Progenitor cell of endocrine pancreas (in vitro differentiated cells): ENCODE measurements around the gene DNAH11. TPM values are rescaled to one million over a fixed set of nuclear protein-coding genes. Genes with fewer than 3 reads are reported as not detected.

Source experiments
- DNase-seq: peaks from one replicate; pipeline ENCODE4 v3.0.0; 2021; ENCODE audit warnings: low spot score; ENCODE audit not compliant: unreplicated experiment
- H3K27ac Mint-ChIP-seq: 2 replicates; pipeline ENCODE4 v1.8.0; 2021; ENCODE audit warnings: mild to moderate bottlenecking, moderate library complexity, mixed read lengths
- H3K27me3 Mint-ChIP-seq: 2 replicates; pipeline ENCODE4 v1.8.0; 2021; ENCODE audit warnings: mixed read lengths
- H3K36me3 Mint-ChIP-seq: 2 replicates; pipeline ENCODE4 v1.8.0; 2022; ENCODE audit warnings: mixed read lengths; ENCODE audit not compliant: insufficient read depth
- H3K4me1 Mint-ChIP-seq: 2 replicates; pipeline ENCODE4 v1.8.0; 2021; ENCODE audit warnings: low read depth, mixed read lengths
- H3K4me3 Mint-ChIP-seq: 2 replicates; pipeline ENCODE4 v1.8.0; 2021; ENCODE audit warnings: low read depth, mild to moderate bottlenecking, moderate library complexity, mixed read lengths
- H3K9me3 Mint-ChIP-seq: 2 replicates; pipeline ENCODE4 v1.8.0; 2021; ENCODE audit warnings: low read depth, mixed read lengths
- total RNA-seq: library from RNA; stranded (reverse); gene quantifications from 2 replicates; pipeline ENCODE4 v1.2.1, GENCODE V29; 2021
- TF ChIP-seq, protein P1 (sequence below): fragments of 200-600 bp; sonication (generic); IDR thresholded peaks from one replicate; pipeline ENCODE4 v1.5.0; 2021; ENCODE audit warnings: antibody characterized with exemption, mild to moderate bottlenecking; ENCODE audit not compliant: unreplicated experiment

The DNAH11 gene
- total RNA-seq, 1 donor from 2014 or later, result 1.6 TPM

DNA sequence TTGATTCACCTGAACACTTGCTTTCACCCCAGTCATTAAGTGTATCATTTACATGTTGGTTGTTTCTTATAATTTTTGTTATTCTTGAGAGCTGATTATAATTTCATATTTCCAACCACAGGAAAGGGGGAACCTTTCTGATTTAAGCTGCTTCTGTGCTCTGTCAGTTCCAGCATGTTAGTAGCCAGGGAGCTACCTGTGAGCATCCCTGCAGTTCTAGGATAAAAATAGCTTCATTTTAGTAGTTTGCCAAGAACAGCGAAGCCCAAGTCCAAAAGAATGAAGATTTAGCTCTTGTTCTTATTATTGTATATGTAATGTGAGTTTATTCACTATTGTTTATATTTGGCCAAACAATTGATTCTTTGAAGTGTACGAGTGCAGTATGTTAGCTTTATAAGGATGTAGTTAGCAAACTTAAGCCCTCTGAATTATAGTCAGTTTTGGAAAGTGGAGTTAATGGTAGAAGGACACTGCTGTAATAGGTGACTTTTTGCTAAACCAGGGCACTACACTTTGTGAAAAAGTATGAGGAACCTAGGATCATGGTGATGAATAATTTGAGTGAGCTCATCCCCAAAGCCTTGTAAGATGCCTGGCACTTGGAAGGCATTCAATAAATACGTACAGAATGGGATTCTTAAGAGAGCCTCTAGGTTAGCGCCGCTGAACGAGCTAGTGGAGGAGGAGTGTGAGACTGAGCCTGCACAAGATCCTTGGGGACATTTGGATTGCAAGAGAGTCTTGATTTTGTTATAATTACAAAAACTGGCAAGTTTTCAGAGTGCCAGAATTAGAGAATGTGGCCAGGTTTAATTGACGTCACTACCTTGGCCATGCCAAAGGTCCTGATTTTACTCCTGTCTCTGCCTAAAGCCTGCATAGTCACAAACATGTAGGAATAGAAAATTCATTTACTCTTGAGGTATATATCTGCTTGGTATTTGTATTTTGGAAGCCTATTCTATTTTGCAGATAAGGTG is 29.8 kb downstream of the DNAH11 start:
- no peaks in the 10 kb centered on the region for H3K36me3 Mint-ChIP-seq
- H3K4me1 Mint-ChIP-seq, result no peaks in the 10 kb centered on the region
- TF ChIP-seq, protein P1, sequence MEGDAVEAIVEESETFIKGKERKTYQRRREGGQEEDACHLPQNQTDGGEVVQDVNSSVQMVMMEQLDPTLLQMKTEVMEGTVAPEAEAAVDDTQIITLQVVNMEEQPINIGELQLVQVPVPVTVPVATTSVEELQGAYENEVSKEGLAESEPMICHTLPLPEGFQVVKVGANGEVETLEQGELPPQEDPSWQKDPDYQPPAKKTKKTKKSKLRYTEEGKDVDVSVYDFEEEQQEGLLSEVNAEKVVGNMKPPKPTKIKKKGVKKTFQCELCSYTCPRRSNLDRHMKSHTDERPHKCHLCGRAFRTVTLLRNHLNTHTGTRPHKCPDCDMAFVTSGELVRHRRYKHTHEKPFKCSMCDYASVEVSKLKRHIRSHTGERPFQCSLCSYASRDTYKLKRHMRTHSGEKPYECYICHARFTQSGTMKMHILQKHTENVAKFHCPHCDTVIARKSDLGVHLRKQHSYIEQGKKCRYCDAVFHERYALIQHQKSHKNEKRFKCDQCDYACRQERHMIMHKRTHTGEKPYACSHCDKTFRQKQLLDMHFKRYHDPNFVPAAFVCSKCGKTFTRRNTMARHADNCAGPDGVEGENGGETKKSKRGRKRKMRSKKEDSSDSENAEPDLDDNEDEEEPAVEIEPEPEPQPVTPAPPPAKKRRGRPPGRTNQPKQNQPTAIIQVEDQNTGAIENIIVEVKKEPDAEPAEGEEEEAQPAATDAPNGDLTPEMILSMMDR, result no peak
- no peak for DNase-seq
- H3K9me3 Mint-ChIP-seq, result no peaks in the 10 kb centered on the region
- H3K27me3 Mint-ChIP-seq, result peaks cover 7% of the 10 kb centered on the region
- H3K27ac Mint-ChIP-seq, result no peak overlapping the region
- H3K4me3 Mint-ChIP-seq, result no peak overlapping the region

DNA sequence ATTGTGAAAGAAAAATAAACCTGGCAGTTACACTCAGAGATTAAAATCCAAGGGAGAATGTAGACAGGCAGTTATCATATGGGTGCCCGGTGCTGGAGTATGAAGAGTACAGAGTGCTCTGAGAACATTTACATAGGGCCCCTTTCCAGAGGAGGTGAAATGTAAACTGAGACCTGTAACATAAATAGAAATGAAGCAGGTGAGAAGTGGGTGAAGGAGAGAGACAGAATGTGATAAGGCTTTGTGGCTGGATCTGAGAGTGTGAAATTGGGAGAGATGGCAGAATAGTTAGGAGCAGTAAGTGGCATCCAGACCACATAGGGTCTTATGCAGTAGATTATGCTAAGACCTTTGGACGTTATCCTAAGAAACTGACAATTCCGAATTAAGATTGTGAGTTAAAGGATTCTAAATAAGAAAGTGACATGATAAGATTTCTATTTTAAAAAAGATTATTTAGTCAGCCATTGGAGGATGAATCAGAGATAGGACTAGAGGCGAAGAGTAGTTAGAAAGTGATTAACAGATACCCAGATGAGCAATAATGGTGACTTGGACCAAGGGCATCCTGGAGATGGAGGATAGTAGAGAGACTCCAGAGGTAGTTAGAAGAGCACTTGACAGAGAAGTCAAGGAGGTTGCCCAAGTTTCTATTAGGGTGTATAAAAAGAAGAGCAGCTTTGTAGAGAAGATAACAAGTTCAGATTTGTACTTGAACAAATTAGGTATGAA is 36.7 kb downstream of the DNAH11 start:
- peaks cover 6% of the 10 kb centered on the region for H3K9me3 Mint-ChIP-seq
- H3K36me3 Mint-ChIP-seq, result peaks cover 3% of the 10 kb centered on the region
- no peaks in the 10 kb centered on the region for H3K4me1 Mint-ChIP-seq
- H3K27me3 Mint-ChIP-seq, result peaks cover 4% of the 10 kb centered on the region
- no peak overlapping the region for H3K27ac Mint-ChIP-seq
- TF ChIP-seq, protein P1, result no peak
- H3K4me3 Mint-ChIP-seq, result no peak overlapping the region
- DNase-seq, result no peak

DNA sequence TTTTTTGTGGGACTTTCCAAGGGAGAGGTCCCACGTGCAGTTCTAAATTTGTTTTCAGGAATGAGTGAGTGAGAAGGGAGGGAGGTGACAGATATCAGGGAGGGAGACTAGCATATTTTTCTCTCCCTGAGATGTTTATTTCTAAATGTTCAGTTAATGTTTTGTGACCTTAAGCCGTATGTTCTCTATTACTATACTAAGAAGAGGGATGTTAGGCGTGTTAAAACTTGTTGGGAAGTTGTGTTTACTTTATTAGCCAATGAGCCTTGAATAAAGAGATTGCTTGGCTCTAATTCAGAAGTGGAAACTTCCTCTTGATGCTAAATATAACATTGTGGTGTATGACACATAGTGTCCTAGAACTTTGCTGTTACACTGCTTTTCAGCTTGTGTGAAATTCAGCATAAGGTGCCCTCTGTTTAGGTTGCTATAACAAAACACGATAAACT is 37.3 kb downstream of the DNAH11 start:
- no peaks in the 10 kb centered on the region for H3K4me1 Mint-ChIP-seq
- H3K27me3 Mint-ChIP-seq, result peaks cover 4% of the 10 kb centered on the region
- DNase-seq, result no peak
- H3K4me3 Mint-ChIP-seq, result no peak overlapping the region
- H3K36me3 Mint-ChIP-seq, result peaks cover 3% of the 10 kb centered on the region
- TF ChIP-seq, protein P1, result no peak
- H3K27ac Mint-ChIP-seq, result no peak overlapping the region
- H3K9me3 Mint-ChIP-seq, result peaks cover 6% of the 10 kb centered on the region

DNA sequence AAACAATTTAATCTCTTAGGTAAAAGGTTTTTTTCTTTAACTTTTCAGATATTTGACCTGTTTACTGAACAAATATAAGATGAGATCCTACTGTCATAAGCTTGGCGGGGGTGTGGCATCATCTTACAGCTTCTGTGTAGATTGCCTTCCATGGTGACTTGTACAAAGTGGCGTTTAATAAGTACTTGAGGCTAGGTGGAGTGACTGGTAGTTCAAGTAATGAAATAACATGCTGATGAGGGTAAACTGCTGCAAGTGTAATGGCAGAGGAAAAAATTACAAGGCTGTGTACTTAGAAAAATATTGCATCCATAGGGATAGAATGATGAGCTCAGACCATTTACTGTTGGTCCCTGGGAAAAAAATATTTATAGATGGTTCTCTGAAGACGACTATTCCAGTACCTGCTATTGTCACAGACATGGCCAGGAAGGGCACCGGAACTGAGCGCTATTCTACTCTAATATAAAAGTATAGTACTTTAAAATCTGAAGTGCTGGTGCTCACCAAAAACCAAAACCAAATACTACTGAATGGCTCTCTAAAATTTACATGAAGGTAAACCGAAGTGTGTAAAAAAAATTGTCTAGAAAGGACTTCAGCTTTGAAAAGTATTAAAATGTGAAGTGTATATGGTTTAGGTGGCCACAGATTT is 42.4 kb downstream of the DNAH11 start:
- H3K9me3 Mint-ChIP-seq, result peaks cover 6% of the 10 kb centered on the region
- no peaks in the 10 kb centered on the region for H3K4me1 Mint-ChIP-seq
- peaks cover 3% of the 10 kb centered on the region for H3K36me3 Mint-ChIP-seq
- H3K27me3 Mint-ChIP-seq, result no peaks in the 10 kb centered on the region
- DNase-seq, result no peak
- no peak overlapping the region for H3K27ac Mint-ChIP-seq
- no peak overlapping the region for H3K4me3 Mint-ChIP-seq
- TF ChIP-seq, protein P1, result no peak
